ENCODE measurements around the gene BCAS1.
A peak's percentile ranks its signal among the peaks of the same experiment; 100 is the strongest.

The BCAS1 gene

GRCh38 chr20:54078296-54078984, 8.0 kb upstream of the BCAS1 start:
- DNase-seq (ENCODE audit: low spot score) = peak; percentile 21
- Mint-ChIP-seq H3K27me3 (ENCODE audit: low read depth) (peaks cover 14% of the 10 kb centered on the region), H3K4me1 (ENCODE audit: low read depth) (peaks cover 24% of the 10 kb centered on the region), H3K36me3 (ENCODE audit: low read depth) (peaks cover 10% of the 10 kb centered on the region), H3K4me3 (peak overlapping the region; percentile 83), H3K27ac (peak overlapping the region; percentile 86), H3K9me3 (peaks cover 18% of the 10 kb centered on the region)

GRCh38 chr20:54076259-54076658, 5.9 kb upstream of the BCAS1 start:
- H3K27ac Mint-ChIP-seq = no peak overlapping the region
- DNase-seq (ENCODE audit: low spot score) = no peak
- H3K4me3 Mint-ChIP-seq = no peak overlapping the region
- H3K4me1 Mint-ChIP-seq (ENCODE audit: low read depth) = peaks cover 18% of the 10 kb centered on the region
- peaks cover 18% of the 10 kb centered on the region for H3K9me3 Mint-ChIP-seq
- H3K27me3 Mint-ChIP-seq (ENCODE audit: low read depth) = peaks cover 8% of the 10 kb centered on the region
- peaks cover 10% of the 10 kb centered on the region for H3K36me3 Mint-ChIP-seq (ENCODE audit: low read depth)

DNA sequence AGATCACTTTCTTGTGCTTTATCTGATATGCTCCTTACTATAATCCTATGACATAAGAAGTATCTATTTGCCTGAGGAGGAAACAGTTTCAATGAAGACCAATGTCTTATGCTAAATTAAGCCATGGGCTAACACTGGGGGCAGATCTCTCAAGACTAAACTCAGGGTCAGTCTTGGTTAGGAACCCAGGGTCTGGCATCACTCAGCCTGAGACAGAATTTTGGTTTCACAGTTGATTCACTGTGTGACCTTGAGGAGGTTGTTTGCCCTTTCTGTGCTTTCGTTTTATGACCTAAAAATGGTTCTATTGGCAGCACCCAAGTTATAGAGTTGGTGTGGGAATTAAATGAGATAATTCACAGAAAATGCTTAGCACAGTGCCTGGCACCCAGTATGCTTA, 4.9 kb upstream of the BCAS1 start:
- Mint-ChIP-seq H3K27me3 (ENCODE audit: low read depth) (peaks cover 3% of the 10 kb centered on the region), H3K4me3 (no peak overlapping the region), H3K9me3 (peaks cover 18% of the 10 kb centered on the region), H3K36me3 (ENCODE audit: low read depth) (peaks cover 10% of the 10 kb centered on the region), H3K27ac (no peak overlapping the region), H3K4me1 (ENCODE audit: low read depth) (peaks cover 17% of the 10 kb centered on the region)
- DNase-seq (ENCODE audit: low spot score) = no peak

DNA sequence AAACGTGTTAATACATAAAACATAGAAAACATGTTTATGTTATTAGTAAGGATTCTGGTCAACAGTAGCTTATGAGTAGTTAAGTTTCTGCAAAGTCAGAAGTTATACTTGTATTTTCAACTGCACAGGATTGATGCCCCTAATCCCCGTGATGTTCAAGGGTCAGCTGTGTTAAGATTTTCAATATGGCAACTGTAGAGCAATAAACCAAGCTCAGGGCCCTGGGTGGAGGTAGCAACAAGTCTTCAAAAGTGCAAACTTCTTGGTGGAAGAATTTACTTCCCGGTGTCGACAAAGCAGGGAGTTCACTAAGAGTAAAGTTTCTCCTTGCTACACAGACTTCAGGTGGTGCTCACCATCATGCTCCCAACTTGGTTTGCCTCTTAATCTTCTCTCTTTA, 4.1 kb upstream of the BCAS1 start:
- peaks cover 16% of the 10 kb centered on the region for H3K4me1 Mint-ChIP-seq (ENCODE audit: low read depth)

GRCh38 chr20:54073288-54073687, 2.9 kb upstream of the BCAS1 start:
- Mint-ChIP-seq H3K36me3 (ENCODE audit: low read depth) (peaks cover 4% of the 10 kb centered on the region), H3K9me3 (peaks cover 9% of the 10 kb centered on the region), H3K4me1 (ENCODE audit: low read depth) (peaks cover 10% of the 10 kb centered on the region), H3K27me3 (ENCODE audit: low read depth) (peaks cover 3% of the 10 kb centered on the region), H3K27ac (no peak overlapping the region), H3K4me3 (no peak overlapping the region)
- no peak for DNase-seq (ENCODE audit: low spot score)

More for the DNA sequence above, 4.1 kb upstream of the BCAS1 start:
- peaks cover 3% of the 10 kb centered on the region for H3K27me3 Mint-ChIP-seq (ENCODE audit: low read depth)
- no peak for DNase-seq (ENCODE audit: low spot score)
- peaks cover 18% of the 10 kb centered on the region for H3K9me3 Mint-ChIP-seq
- no peak overlapping the region for H3K4me3 Mint-ChIP-seq
- no peak overlapping the region for H3K27ac Mint-ChIP-seq
- peaks cover 10% of the 10 kb centered on the region for H3K36me3 Mint-ChIP-seq (ENCODE audit: low read depth)

GRCh38 chr20:54069501-54069971, 858 bp downstream of the BCAS1 start:
- DNase-seq (ENCODE audit: low spot score) = no peak
- Mint-ChIP-seq H3K4me1 (ENCODE audit: low read depth) (peaks cover 8% of the 10 kb centered on the region), H3K9me3 (no peaks in the 10 kb centered on the region), H3K4me3 (no peak overlapping the region), H3K27ac (no peak overlapping the region), H3K27me3 (ENCODE audit: low read depth) (peaks cover 3% of the 10 kb centered on the region), H3K36me3 (ENCODE audit: low read depth) (no peaks in the 10 kb centered on the region)

DNA sequence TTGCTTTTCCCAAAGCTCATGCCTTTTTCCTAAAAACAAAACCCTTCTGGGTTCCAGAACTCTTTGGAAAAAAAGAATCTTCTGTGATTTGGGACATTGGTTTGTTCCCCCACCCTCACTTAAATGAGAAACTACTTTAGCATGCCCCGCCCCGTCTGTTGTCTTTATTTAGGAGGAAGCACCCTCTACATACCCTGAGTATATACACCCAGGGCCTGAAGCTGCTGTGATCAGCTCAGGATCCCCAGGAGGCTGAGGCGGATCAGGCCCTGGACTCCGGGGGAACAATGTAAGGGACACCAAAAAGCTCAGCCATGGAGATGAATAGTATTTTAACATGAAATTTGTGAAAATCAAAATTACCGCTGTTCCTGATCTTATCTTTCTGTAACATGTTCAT, 1.4 kb downstream of the BCAS1 start:
- no peaks in the 10 kb centered on the region for H3K9me3 Mint-ChIP-seq
- H3K27ac Mint-ChIP-seq = no peak overlapping the region
- H3K4me3 Mint-ChIP-seq = no peak overlapping the region
- no peaks in the 10 kb centered on the region for H3K36me3 Mint-ChIP-seq (ENCODE audit: low read depth)
- DNase-seq (ENCODE audit: low spot score) = no peak
- H3K27me3 Mint-ChIP-seq (ENCODE audit: low read depth) = peaks cover 3% of the 10 kb centered on the region
- peaks cover 8% of the 10 kb centered on the region for H3K4me1 Mint-ChIP-seq (ENCODE audit: low read depth)

GRCh38 chr20:54068495-54068894, 1.9 kb downstream of the BCAS1 start:
- no peaks in the 10 kb centered on the region for H3K9me3 Mint-ChIP-seq
- H3K27me3 Mint-ChIP-seq (ENCODE audit: low read depth) = peaks cover 3% of the 10 kb centered on the region
- H3K4me3 Mint-ChIP-seq = no peak overlapping the region
- H3K36me3 Mint-ChIP-seq (ENCODE audit: low read depth) = no peaks in the 10 kb centered on the region
- no peak overlapping the region for H3K27ac Mint-ChIP-seq
- peaks cover 8% of the 10 kb centered on the region for H3K4me1 Mint-ChIP-seq (ENCODE audit: low read depth)
- no peak for DNase-seq (ENCODE audit: low spot score)

DNA sequence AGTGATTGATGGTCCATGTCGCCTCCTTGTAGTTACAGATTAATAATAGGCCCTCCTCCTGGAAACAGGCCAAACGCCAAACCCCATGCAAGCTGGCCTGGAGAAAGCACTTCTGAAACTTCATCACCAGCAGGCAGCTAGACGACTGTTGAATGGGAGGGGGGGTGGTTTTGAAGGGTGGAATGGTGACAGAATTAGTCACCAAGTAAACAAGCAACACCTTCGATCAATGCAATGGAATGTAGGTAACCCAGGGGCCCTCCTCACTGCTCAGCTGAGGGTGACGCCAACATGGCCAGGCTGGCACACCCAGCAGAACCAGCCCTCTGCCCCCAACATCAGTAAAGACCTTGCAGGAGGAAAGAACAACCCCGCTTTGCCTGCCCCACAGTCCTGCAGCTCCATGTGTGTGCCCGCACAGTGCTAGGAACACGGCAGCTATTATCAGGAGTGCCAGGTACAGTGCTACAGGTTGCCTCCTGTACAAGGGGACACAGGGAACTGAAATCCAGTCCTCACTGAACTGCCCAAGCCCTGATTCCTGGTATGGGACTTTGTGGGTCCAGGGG, 2.7 kb downstream of the BCAS1 start:
- no peaks in the 10 kb centered on the region for H3K9me3 Mint-ChIP-seq
- H3K27me3 Mint-ChIP-seq (ENCODE audit: low read depth) = peaks cover 3% of the 10 kb centered on the region
- H3K4me1 Mint-ChIP-seq (ENCODE audit: low read depth) = peaks cover 8% of the 10 kb centered on the region
- H3K36me3 Mint-ChIP-seq (ENCODE audit: low read depth) = no peaks in the 10 kb centered on the region
- DNase-seq (ENCODE audit: low spot score) = no peak
- H3K4me3 Mint-ChIP-seq = no peak overlapping the region
- H3K27ac Mint-ChIP-seq = no peak overlapping the region

DNA sequence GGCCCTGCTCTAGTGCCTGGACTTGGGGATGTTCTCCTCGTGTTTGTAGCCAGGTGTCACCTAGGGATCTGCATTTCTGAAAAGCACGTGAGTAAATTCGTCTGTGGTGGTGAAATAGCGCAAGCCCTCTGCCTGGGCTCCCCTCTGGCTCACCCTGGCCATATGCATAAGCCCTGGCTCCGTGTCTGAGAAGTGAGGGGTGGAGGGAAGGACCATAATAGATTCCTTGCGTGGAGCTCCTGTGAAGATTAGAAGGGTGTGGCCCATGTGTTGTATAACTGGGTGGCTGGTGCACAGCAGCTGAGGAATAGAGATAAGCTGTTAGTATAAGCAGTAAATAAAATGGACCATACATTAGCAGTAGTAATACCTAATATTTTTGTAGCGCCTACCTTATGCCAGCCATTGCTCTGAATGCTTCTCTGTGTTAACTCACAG, 4.8 kb downstream of the BCAS1 start:
- peaks cover 8% of the 10 kb centered on the region for H3K4me1 Mint-ChIP-seq (ENCODE audit: low read depth)
- H3K4me3 Mint-ChIP-seq = no peak overlapping the region
- no peaks in the 10 kb centered on the region for H3K36me3 Mint-ChIP-seq (ENCODE audit: low read depth)
- DNase-seq (ENCODE audit: low spot score) = no peak
- peak overlapping the region; percentile 14 for H3K27ac Mint-ChIP-seq
- H3K9me3 Mint-ChIP-seq = no peaks in the 10 kb centered on the region
- H3K27me3 Mint-ChIP-seq (ENCODE audit: low read depth) = peaks cover 3% of the 10 kb centered on the region

GRCh38 chr20:54064939-54065338, 5.5 kb downstream of the BCAS1 start:
- Mint-ChIP-seq H3K9me3 (no peaks in the 10 kb centered on the region), H3K27me3 (ENCODE audit: low read depth) (peaks cover 3% of the 10 kb centered on the region)

GRCh38 chr20:54063992-54064676, 6.3 kb downstream of the BCAS1 start:
- no peak for DNase-seq (ENCODE audit: low spot score)
- Mint-ChIP-seq H3K27ac (no peak overlapping the region), H3K4me3 (no peak overlapping the region)

More at GRCh38 chr20:54064939-54065338, 5.5 kb downstream of the BCAS1 start:
- no peak for DNase-seq (ENCODE audit: low spot score)
- no peak overlapping the region for H3K4me3 Mint-ChIP-seq
- H3K27ac Mint-ChIP-seq = no peak overlapping the region
- H3K4me1 Mint-ChIP-seq (ENCODE audit: low read depth) = peaks cover 8% of the 10 kb centered on the region
- no peaks in the 10 kb centered on the region for H3K36me3 Mint-ChIP-seq (ENCODE audit: low read depth)

DNA sequence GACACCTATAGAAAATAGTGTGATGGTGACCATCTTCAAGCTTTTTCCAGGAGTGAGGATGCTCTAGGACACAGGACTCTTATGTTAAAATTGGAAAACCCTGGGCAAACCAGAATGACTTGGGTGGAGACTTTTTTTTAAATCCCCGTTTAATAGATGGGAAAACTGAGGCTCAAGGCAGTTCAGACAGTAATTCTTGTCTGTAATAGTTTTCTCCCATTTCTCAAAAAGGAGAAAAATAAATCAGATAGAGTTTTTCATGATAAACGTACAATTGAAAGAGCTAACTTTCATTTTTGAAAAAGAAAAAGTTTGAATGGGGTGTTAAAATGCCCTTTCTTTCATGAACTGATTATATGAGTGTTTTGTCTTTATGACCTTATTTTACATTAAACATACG, 6.8 kb downstream of the BCAS1 start:
- no peak for DNase-seq (ENCODE audit: low spot score)
- Mint-ChIP-seq H3K27me3 (ENCODE audit: low read depth) (peaks cover 3% of the 10 kb centered on the region), H3K9me3 (no peaks in the 10 kb centered on the region), H3K27ac (no peak overlapping the region), H3K4me3 (no peak overlapping the region), H3K4me1 (ENCODE audit: low read depth) (peaks cover 8% of the 10 kb centered on the region), H3K36me3 (ENCODE audit: low read depth) (no peaks in the 10 kb centered on the region)

More at GRCh38 chr20:54063992-54064676, 6.3 kb downstream of the BCAS1 start:
- Mint-ChIP-seq H3K9me3 (no peaks in the 10 kb centered on the region), H3K4me1 (ENCODE audit: low read depth) (peaks cover 8% of the 10 kb centered on the region), H3K27me3 (ENCODE audit: low read depth) (peaks cover 3% of the 10 kb centered on the region), H3K36me3 (ENCODE audit: low read depth) (no peaks in the 10 kb centered on the region)

- Mint-ChIP-seq H3K9me3 (no peaks in the 10 kb centered on the region), H3K27me3 (ENCODE audit: low read depth) (peaks cover 3% of the 10 kb centered on the region), H3K4me1 (ENCODE audit: low read depth) (peaks cover 8% of the 10 kb centered on the region), H3K36me3 (ENCODE audit: low read depth) (no peaks in the 10 kb centered on the region), H3K27ac (no peak overlapping the region), H3K4me3 (no peak overlapping the region)
- no peak for DNase-seq (ENCODE audit: low spot score)
Measured at GRCh38 chr20:54062812-54063280, 7.5 kb downstream of the BCAS1 start.
